Progenitor cell of endocrine pancreas (in vitro differentiated cells): ENCODE results near the gene CERT1. TPM values are rescaled to one million over a fixed set of nuclear protein-coding genes. Genes with fewer than 3 reads are reported as not detected.
A peak's percentile ranks its signal among the peaks of the same experiment; 100 is the strongest.

Experiments used
- DNase-seq: peaks from one replicate; pipeline ENCODE4 v3.0.0; 2021; ENCODE audit warnings: low spot score; ENCODE audit not compliant: unreplicated experiment
- H3K27ac Mint-ChIP-seq: 2 replicates; pipeline ENCODE4 v1.8.0; 2021; ENCODE audit warnings: mild to moderate bottlenecking, moderate library complexity, mixed read lengths
- H3K27me3 Mint-ChIP-seq: 2 replicates; pipeline ENCODE4 v1.8.0; 2021; ENCODE audit warnings: mixed read lengths
- H3K36me3 Mint-ChIP-seq: 2 replicates; pipeline ENCODE4 v1.8.0; 2022; ENCODE audit warnings: mixed read lengths; ENCODE audit not compliant: insufficient read depth
- H3K4me1 Mint-ChIP-seq: 2 replicates; pipeline ENCODE4 v1.8.0; 2021; ENCODE audit warnings: low read depth, mixed read lengths
- H3K4me3 Mint-ChIP-seq: 2 replicates; pipeline ENCODE4 v1.8.0; 2021; ENCODE audit warnings: low read depth, mild to moderate bottlenecking, moderate library complexity, mixed read lengths
- H3K9me3 Mint-ChIP-seq: 2 replicates; pipeline ENCODE4 v1.8.0; 2021; ENCODE audit warnings: low read depth, mixed read lengths
- total RNA-seq: library from RNA; stranded (reverse); gene quantifications from 2 replicates; pipeline ENCODE4 v1.2.1, GENCODE V29; 2021
- TF ChIP-seq, protein P1 (sequence below): fragments of 200-600 bp; sonication (generic); IDR thresholded peaks from one replicate; pipeline ENCODE4 v1.5.0; 2021; ENCODE audit warnings: antibody characterized with exemption, mild to moderate bottlenecking; ENCODE audit not compliant: unreplicated experiment

The CERT1 gene
- total RNA-seq, 1 donor from 2014 or later, result 50.8 TPM

- TF ChIP-seq, protein P1, sequence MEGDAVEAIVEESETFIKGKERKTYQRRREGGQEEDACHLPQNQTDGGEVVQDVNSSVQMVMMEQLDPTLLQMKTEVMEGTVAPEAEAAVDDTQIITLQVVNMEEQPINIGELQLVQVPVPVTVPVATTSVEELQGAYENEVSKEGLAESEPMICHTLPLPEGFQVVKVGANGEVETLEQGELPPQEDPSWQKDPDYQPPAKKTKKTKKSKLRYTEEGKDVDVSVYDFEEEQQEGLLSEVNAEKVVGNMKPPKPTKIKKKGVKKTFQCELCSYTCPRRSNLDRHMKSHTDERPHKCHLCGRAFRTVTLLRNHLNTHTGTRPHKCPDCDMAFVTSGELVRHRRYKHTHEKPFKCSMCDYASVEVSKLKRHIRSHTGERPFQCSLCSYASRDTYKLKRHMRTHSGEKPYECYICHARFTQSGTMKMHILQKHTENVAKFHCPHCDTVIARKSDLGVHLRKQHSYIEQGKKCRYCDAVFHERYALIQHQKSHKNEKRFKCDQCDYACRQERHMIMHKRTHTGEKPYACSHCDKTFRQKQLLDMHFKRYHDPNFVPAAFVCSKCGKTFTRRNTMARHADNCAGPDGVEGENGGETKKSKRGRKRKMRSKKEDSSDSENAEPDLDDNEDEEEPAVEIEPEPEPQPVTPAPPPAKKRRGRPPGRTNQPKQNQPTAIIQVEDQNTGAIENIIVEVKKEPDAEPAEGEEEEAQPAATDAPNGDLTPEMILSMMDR, result no peak
- Mint-ChIP-seq H3K4me1 (peaks cover 5% of the 10 kb centered on the region), H3K9me3 (peaks cover 18% of the 10 kb centered on the region), H3K36me3 (peaks cover 16% of the 10 kb centered on the region), H3K27me3 (no peaks in the 10 kb centered on the region), H3K4me3 (no peak overlapping the region), H3K27ac (no peak overlapping the region)
- no peak for DNase-seq
These were observed 42.4 kb downstream of the CERT1 start for GRCh38 chr5:75469017-75469416.

DNA sequence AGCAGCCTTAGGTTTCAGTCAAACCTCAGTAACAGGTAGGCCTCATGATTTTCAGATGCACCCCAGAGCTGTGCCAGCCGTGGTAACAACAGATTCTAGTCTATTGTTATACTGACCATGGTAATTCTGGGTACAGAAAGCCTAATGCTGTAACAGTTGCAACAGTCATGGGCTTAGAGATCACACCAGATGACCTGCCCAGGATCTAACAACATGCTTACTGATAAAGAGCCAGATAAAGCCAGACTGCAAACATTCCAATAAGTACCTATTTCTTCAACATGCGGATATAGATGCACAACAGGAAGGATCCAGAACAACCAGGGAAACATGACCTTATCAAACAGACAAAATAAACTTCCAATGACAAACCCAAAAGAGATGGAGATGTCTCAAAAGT, 42.8 kb downstream of the CERT1 start:
- Mint-ChIP-seq H3K36me3 (peaks cover 17% of the 10 kb centered on the region), H3K27me3 (no peaks in the 10 kb centered on the region), H3K27ac (no peak overlapping the region), H3K4me1 (peaks cover 5% of the 10 kb centered on the region), H3K9me3 (peaks cover 18% of the 10 kb centered on the region), H3K4me3 (no peak overlapping the region)
- no peak for DNase-seq
- TF ChIP-seq, protein P1, result no peak

DNA sequence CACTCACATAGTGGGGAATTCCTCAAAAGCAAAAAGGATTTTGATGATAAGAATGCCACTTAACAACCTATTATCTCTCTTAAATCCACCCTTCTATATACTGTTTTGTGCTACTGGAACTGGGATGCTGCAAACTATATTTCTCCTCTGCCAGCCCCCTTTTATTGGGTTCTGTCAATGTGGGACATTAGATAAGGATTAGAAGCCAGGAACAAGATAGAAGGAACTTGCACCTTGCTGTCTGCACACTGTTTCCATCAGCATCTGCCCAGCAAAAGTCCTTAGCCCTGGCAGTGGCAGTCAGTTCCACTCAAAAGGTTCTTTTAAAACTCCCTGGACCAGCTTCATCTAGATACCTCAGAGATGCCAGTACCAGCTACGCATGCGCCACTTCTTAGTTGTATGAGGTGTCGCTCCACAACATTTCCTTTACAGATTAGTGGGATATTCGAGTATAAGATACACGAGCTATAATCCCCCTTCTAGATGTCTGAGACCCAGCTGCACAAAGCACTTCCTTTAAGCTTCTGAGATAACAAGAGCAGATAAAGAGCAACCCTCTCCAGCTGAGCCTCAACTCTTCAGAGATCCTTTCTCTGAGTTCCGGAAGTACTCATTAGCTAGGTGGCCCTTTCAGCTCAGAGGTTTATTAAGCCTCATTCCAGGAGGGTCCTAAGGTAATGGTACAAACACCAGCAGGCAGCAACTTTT, 45.3 kb downstream of the CERT1 start:
- no peak overlapping the region for H3K27ac Mint-ChIP-seq
- no peak for DNase-seq
- peaks cover 3% of the 10 kb centered on the region for H3K4me1 Mint-ChIP-seq

GRCh38 chr5:75465480-75465879, 45.9 kb downstream of the CERT1 start:
- Mint-ChIP-seq H3K4me3 (no peak overlapping the region), H3K27me3 (no peaks in the 10 kb centered on the region), H3K36me3 (peaks cover 19% of the 10 kb centered on the region), H3K27ac (peak overlapping the region; percentile 56), H3K4me1 (peaks cover 9% of the 10 kb centered on the region), H3K9me3 (peaks cover 16% of the 10 kb centered on the region)
- no peak for DNase-seq
- TF ChIP-seq, protein P1, result no peak

More for the DNA sequence above, 45.3 kb downstream of the CERT1 start:
- TF ChIP-seq, protein P1, result no peak
- Mint-ChIP-seq H3K9me3 (peaks cover 21% of the 10 kb centered on the region), H3K27me3 (no peaks in the 10 kb centered on the region), H3K4me3 (no peak overlapping the region), H3K36me3 (peaks cover 23% of the 10 kb centered on the region)

- H3K4me3 Mint-ChIP-seq, result no peak overlapping the region
- H3K9me3 Mint-ChIP-seq, result peaks cover 7% of the 10 kb centered on the region
These were observed 47.7 kb downstream of the CERT1 start for GRCh38 chr5:75463726-75464125.

More at GRCh38 chr5:75463726-75464125, 47.7 kb downstream of the CERT1 start:
- DNase-seq, result no peak
- H3K27me3 Mint-ChIP-seq, result no peaks in the 10 kb centered on the region
- H3K4me1 Mint-ChIP-seq, result peaks cover 15% of the 10 kb centered on the region
- TF ChIP-seq, protein P1, result no peak
- H3K36me3 Mint-ChIP-seq, result peaks cover 15% of the 10 kb centered on the region
- H3K27ac Mint-ChIP-seq, result no peak overlapping the region
